NCI-H1417 (cell line): ENCODE measurements around the gene DNASE2B.
"Not testable (repeated sequence)": the region's sequence is repeated elsewhere in the genome, so short reads cannot be mapped to it uniquely, and the experiment has no call there.

Experiments
- DNase-seq, 3 experiments: peaks; one replicate each; lab custom pipeline; 2025; lab: John Stamatoyannopoulos, UW

The DNASE2B gene

DNA sequence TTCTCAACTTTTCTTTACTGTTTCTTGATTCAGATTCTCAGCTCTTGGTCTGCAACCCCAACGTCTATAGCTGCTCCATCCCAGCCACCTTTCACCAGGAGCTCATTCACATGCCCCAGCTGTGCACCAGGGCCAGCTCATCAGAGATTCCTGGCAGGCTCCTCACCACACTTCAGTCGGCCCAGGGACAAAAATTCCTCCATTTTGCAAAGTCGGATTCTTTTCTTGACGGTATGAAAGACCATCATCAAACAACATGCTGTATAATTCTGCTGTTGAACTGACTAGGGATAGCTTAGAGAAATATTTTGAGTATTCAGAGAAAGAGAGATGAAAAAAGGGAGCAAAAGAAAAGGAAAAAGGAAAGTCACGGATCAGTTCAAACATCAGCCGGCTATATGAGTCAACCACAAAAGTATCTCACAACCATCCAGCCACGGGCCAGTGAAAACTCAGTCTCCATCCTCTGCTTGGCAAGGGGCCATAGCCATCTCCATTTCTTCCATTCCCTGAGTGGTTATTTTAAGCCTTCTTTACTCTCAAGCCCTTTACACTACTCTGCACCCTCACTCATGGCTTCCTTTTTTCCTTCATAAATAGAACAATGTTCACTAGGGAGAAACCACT lies 14.1 kb downstream of the DNASE2B start:
- peak in 1 of 3 experiments; percentile 59 for DNase-seq

DNA sequence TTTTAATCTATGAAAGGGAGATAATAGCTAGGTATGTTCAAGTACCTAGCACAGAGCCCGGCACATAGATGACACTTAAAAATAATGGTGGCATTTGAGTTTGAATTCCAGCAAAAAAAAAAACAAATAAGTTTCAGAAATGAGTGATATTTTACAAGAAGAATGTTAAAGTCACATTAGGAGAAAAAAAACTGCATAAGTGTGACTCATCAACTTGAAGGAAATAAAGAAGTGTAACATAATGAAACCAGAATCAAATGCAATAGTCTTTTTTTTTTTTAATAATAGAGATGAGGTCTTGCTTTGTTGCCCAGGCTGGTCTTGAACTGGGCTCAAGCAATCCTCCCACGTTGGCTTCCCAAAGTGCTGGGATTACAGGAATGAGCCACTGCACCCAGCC lies 17.1 kb downstream of the DNASE2B start:
- no peak for DNase-seq

DNA sequence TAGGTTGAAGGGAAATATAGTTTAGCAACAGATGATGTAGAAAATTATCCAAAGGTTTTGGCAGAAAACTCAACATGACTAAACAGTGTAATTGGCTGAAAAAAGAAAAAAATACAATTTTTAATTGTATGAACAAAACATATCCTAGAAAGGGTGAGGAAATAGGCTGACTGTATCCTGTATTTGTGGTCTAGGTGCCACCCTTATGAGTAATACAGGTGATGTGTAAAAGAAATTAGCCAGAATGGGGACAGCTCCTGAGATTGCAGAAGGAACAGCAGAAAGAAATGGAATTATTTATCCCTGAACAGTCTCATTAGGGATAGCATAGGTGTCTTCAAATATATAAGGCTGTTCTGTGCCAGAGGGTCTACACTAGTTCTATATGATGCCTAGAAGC lies 24.6 kb downstream of the DNASE2B start:
- DNase-seq = no peak

DNA sequence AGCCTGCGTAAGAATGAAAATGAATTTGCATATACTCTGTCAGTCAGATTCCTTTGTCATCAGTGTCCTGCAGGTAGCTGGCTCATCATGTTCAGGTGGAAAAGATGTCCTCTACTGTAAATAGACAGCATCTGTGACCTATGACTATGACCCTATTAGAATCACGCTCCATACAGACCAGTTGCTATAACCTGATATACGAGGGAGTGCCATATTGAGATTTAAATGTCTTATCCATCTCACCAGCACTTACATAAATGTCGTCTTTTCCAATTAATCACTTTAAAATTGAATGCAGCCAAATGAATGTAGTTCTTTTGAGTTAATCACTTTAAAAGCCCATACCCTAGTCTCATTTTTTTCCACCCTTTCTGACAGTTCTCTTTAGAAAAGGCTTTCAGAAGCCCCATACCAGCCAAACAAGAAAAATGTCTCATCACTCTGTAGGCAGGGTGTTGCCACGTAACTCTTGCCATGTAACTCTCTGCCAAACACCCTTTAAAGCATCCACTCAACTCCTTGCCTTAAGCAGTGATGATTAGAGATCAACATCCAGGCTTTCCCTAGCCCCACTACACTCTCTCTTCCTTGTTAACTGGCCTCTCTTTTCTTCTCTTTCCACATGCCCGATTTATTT lies 26.3 kb downstream of the DNASE2B start:
- DNase-seq = no peak

DNA sequence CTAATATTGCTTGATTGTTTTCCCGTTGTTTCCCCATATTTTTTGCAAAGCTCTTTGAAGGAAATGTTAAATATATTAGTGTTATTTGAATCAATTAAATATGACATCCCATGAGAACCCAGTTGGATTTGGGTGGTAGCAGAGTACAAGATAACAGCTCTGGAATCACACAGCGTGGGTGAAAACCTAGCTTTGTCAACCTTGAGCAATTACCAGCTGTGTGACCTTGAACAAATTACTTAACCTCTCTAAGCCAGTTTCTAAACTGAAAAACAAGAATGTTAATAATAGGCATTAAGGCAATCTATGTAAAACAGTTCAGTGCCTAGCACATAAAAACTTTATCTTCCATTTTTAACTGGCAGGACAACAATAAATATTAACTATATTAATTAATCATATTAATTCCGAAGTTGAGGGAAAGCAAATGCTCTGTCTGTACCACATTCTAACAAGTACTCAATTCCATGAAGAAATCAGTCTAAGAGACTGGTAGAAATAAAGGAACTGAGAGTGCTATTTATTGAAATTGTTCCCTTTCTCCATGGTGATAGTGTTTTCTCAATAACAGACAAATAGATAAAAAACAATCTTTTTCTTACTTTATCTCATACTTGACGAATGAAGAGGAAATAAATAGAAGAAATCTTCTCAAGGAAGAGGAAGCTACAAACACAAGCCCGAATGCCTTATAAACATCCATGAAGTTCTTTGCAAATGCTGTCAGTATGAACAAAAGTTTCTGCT lies 27.0 kb downstream of the DNASE2B start:
- DNase-seq = no peak

DNA sequence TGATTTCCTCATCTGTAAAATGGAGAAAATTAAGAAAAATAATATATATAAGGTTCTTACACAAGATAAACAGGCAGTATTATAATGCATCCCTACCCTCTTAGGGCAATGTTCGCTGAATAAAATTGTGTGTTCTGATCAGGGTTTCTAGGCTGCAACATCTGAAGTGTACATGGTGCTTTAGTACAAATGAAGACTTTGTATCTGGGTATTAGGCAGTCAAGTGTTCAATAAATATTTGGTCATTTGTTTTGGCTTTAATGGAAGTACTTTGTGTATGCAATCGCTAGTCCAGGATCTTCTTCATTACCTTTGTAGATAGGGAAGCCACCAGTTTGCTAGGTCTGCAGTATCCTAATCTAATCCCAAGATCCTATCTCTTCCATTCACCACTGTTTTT lies 28.1 kb downstream of the DNASE2B start:
- DNase-seq = no peak

DNA sequence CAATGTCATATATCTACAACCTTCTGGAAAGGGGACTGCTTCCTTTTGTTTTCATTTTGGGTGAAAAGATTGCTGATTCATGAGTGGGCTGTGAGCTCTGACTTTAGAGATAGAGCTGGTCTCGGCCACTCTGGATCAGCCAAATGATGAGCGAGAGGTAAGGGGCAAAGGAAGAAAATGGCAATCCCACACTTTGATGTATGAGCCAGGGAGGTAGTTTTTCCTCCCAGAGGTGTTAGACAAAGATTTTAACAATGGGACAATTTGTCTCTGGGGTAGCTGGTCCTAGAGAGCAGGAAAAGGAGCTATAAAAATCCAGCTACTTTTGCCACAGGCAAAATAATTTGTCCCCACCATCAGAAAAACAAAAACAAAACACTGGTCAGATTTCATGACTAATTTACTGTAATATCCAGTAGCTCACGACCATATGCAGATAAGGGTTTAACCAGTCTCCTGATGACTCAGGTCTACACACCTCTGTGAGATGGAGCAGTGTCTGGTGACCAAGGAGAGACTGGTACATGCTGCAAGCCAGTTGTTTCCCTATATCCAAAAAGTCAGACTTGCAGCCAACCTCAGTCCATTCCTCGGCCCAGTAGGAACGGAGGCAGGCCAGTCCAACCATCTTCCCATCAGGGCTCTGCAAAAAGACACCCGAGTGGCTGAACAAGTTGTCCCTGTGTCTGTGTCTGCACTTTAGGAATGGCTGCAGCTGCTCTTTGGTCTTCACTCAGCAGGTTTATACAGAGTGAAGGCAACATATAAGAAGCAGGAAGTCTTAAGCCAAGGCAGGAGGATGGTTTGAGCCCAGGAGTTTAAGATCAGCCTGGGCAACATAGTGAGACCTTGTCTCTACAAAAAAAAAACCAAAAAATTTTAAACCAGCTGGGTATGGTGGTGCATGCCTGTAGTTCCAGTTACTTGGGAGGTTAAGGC lies 29.2 kb downstream of the DNASE2B start:
- DNase-seq = no peak

DNA sequence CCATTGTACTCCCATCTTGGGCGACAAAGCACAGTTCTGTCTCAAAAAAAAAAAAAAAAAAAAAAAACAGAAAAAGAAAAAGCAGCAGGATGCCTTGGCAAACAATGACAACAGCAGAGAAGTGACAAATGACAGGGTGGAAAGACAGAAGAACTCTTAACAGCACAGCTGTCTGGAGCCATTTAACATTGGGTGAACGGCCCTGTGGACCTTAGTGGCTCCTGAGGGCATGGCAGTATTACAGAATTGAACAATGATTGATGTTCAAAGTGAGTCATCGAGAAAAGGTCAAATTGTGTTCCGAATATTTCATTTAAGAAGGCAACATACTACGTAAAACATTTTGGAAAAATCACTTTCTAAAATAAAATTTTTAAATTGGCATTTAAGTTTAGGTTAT lies 30.0 kb downstream of the DNASE2B start:
- DNase-seq = peak in 1 of 3 experiments; percentile 71

DNA sequence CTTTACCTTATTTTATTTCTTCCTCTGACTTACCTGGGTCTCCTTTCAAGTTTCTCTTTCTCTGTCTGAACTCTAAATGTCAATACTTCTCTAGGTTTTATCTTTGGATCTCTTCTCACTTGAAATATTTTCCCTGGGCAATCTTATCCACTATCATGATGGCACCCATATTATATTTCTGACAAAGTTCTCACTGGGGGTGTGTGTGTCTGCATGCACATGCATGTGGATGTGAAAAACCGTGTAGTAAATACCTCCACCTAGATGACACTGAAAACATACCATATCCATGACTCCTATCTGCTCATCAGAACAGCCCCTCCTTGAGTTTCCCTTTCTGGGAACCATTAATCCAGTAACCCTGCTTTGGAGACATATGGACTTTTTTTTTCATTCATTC lies 30.9 kb downstream of the DNASE2B start:
- DNase-seq = no peak

DNA sequence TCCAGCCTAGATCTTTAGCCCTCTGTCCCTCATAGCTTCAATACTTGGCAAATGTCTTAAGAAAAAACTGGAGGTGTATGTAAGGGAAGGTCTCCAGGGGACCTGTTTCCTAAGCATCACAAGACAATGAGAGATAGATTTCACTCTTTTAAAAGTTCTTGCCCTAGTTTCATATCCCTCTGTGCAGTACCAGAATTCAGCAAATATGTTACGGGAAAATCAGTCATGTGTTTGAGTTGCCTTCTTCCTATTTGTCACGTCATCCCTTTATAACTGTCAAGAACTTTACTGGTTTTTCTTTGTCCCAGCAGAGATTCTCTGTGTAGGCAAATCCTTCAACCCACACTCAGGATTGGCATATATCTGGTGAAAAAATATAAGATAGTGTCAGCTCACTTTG lies 32.3 kb downstream of the DNASE2B start:
- no peak for DNase-seq

DNA sequence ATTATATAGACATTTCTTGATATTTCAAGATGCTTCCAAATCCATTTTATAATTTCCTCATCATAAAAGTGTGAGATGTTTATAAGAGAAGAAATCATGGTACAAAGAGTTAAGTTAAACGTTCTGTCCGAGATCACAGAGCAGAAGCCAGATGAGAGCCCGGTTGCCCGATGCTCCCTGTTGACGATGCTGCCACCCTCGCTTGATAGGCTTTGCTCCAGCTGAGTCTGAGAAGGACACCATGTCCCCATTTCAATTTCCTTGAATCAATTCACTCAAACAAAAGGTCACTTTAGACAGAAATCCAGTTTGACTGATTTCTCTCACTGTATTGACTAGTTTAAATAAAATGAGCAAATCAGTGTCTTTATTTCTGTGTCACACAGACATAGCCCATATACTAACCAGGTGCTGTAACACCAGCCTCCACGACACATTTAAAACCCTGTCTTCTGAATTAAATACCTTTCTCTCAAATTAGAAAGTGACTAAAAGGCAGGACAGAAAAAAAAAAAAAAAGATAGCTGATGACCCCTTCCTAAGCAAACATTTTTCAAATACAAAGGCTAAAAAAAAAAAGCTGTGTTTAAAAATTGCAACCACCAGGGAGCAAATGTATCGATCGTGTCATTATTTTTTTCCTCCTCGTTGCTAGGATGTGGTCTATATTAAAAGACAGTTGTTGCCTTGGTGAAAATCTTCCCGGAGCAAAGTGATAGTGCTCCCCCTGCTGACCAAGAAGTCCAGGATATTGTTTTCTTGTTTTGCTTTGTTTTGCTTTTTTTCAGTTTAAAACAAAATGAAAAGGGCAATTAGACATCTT lies 35.2 kb downstream of the DNASE2B start:
- DNase-seq = peak; percentile 77 to 93 (median 77)

DNA sequence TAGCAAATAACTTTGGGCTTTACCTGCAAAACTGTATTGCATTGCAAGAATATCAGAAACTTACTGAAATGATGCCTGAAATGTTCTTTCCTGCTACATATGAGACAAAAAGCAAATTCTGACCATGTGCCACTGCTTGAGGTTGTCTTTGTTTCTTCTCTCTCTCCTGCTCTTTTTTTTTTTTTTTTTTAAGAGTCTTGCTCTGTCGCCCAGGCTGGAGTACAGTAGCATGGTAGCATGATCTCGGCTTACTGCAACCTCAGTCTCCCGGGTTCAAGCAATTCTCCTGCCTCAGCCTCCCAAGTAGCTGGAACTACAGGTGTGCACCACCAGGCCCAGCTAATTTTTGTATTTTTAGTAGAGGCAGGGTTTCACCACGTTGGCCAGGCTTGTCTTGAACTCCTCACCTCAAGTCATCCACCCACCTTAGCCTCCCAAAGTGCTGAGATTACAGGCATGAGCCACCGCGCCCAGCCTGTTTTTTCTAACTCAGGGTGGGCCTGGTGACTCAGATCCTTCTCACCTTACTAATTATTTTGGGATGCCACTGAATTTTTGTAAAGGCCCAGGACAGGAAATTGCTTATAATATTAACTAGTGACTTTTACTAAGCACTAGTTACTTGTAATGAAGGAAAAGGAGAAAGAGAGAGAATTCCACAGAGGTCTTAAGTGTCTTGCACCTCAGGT lies 35.9 kb downstream of the DNASE2B start:
- no peak for DNase-seq

DNA sequence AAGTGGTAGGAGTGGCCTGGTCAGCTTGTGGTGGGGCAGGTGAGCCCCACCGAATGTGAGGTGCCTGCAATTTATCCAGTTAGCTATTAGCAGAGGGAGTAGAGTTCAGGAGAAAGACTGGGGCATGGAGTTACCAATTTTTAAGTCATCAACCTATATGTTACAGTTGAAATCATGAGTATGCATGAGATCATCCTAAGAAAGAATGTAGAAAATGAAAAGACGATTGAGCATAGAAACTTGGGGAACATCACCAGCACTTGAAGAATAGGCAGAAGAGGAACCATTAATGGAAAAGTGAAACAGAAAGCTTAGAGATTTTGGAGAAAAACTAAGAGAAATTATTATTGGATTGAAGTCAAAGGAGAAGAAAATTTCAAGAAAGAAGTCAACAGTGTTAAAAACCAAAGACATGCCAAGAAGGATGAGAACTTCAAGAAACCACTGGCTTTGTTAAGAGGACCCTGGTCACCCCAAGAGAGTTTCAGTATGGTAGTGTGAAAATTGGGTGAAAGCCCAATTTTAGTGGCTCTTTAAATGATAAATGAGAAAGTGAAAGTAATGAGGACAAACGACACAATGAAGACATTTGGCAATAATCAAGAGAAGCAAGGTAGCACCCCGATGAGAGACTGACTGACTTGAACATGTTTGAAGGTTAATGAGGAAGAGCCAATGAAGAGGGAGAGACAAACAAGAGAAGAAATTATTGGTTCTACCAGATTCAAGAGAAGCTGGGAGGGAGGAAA lies 36.7 kb downstream of the DNASE2B start:
- no peak for DNase-seq

DNA sequence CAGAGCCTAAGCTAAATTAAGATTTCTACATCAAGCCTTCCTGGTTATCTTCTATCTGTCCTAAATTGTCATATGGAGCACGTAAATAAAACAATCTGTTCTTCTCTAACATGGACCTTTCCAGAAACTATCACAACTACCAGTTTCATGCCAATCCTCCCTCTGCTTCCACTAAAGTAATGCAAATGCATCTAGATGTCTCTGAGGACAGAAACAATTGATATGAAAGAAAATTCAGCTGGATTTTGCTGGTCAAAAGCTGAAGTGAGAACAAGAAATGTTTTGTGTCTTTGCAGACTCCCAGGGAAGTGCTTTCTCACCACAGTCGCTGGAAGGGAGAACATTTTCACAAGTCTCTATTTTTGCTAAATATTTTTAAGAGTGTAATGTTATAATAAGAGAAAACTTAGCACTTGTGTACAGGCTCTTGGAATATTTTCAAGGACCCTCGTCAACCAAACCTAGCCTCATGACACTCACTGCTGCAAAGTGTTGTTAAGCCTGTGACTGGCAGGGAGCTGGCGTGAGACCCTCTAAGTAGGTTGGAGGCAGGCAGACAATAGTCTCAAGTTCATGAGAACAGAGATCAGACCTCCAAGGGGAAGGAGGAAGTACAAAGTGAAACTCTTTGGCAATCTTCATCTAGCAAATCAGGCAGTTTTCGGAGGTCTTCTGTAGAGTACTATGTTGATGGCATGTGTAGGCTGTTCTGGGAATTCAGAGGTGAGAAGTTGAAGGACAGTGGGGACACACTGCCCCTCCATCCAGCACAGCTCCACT lies 38.8 kb downstream of the DNASE2B start:
- DNase-seq = no peak

DNA sequence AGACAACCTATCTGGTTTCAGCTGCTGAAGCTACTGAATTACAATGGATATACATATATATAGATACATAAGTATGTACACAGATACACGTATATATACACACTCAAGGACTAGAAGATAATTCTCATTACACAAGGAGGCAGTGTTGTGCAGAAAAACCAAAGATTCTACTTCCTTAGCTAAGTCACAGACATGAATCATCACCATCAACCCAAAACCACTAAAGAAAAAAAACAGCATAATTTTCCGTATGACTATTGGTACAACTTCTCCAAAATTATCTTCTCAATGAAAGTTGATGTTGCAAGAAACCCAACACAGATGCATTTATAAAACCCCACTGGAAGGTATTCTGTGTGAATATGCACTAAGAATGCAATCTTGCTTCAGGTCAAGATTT lies 44.0 kb downstream of the DNASE2B start:
- DNase-seq = peak in 2 of 3 experiments; percentile 4 to 51

DNA sequence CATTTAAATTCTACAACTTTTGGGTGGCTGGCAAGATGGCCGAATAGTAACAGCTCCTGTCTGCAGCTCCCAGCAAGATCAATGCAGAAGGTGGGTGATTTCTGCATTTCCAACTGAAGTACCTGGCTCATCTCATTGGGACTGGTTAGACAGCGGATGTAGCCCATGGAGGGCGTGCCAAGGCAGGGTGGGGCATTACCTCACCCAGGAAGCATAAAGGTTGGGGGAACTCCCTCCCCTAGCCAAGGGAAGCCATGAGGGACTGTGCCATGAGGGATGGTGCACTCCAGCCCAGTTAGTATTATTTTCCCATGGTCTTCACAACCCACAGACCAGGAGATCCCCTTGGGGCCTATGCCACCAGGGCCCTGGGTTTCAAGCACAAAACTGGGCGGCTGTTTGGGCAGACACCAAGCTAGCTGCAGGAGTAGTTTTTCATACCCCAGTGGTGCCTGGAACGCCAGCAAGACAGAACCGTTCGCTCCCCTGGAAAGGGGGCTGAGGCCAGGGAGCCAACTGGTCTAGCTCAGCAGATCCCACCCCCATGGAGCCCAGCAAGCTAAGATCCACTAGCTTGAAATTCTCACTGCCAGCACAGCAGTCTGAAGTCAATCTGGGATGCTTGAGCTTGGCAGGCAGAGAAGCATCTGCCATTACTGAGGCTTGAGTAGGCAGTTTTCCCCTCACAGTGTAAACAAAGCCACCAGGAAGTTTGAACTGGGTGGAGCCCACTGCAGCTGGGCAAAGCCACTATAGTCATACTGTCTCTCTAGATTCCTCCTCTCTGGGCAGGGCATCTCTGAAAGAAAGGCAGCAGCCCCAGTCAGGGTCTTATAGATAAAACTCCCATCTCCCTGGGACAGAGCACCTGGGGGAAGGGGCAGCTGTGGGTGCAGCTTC lies 44.7 kb downstream of the DNASE2B start:
- DNase-seq = peak in 2 of 3 experiments; percentile 3 to 12

DNA sequence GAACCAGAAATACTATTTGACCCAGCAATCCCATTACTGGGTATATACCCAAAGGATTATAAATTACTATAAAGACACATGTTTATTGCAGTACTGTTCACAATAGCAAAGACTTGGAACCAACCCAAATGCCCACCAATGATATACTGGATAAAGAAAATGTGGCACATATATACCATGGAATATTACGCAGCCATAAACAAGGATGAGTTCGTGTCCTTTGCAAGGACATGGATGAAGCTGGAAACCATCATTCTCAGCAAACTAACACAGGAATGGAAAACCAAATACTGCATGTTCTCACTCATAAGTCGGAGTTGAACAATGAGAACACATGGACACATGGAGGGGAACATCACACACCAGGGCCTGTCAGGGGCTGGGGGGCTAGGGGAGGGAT lies 50.4 kb downstream of the DNASE2B start:
- not testable (repeated sequence) for DNase-seq

DNA sequence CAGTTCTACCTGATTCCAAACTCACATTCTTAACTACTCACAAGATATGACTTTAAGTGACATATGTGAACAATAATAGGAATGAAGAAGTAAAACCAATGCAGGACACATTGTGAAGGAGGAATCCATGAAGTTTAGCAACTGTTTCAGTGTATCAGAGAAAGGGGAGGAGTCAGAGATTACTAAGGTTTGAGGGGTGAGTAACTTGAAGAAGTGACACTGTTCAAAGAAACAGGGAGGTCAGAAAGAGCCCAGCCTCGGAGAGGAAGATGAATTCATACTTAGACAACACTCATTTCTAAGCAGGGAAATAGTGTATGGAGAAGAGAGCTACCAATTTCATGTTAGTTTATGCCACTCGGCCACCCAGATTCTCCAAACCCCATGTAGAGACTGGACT lies 52.6 kb downstream of the DNASE2B start:
- DNase-seq = no peak
